CD4-positive, alpha-beta T cell treated with Interleukin-6 at 100 ng/mL for 8 hours (primary cell): ENCODE data around the gene HES1.

Source experiments
- DNase-seq: peaks from one replicate; pipeline ENCODE4 v3.0.0-alpha.2; 2020; ENCODE audit warnings: mixed read lengths, low spot score

The HES1 gene

DNA sequence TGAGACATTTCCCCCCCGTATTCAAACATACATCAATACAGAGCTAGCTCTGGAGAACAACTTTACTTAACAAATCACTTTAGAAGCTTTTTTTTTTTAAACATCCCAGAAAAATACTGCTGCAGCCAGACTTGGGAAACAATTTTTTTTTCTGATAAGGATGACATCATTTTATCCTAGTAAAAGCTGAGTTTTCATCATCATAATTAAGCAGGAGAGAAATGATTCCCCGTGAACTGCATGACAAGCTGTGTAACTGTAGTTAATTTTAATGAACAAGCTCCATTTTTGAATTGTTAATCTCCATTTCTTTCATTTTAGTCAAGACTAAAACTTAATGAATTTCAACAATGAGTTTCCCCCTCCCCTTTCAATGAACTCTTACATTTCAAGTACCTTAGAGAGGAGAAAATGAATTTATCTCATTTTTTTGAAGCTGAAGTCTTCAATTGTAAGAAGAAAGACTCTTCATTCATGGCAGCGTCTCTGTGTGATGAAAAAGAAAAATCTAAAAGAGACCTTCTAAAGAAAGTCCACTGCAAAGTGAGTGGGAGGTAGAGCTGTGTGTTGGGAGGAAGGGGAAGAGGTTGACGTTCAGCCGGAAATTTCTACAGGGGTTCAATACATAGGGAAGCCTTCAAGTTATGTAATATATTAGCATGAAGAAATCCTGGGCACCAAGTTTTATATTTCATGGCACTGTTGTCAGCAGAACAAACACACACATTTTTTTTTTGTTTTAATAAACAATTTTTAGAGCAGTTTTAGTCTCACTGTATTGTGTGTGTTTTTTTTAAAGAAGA is 31.7 kb downstream of the HES1 start:
- DNase-seq = no peak

DNA sequence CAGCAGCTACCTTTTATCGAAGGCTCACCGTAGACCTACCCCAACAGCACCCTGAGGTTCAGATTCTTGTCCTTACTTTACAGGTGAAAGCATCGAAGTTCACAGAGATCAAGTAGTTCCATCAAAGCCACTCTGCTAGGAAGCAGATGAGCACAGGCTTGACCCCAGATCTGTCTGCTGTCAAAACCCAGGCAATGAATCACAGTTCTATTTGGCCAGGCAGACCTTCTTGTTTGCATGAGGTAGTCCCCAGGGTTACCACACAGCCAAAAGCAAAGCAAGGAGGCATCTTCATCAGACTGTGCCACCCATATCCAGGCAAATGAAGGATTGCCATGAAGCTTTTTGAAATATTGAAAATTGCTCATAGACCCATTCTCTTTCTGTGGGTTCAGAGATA is 33.0 kb downstream of the HES1 start:
- no peak for DNase-seq

DNA sequence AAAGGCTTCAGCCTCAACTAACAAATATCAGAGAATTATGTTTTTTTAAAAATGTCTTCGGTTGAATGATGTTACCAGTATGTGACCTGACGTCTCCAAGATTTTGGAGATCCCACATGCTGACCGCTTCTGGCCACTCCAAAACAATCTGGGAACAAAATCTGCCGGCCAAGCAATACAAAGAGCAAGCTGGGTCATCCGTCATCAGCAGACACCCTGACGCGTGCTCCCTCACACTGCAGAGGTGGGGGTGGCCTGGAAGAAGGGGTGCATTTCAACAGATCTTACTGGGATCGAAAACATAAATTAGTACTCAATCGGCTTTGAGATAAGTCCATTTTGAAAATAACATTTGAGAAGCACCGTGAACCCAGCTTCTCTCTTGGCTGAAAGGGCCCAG is 33.6 kb downstream of the HES1 start:
- DNase-seq = no peak

DNA sequence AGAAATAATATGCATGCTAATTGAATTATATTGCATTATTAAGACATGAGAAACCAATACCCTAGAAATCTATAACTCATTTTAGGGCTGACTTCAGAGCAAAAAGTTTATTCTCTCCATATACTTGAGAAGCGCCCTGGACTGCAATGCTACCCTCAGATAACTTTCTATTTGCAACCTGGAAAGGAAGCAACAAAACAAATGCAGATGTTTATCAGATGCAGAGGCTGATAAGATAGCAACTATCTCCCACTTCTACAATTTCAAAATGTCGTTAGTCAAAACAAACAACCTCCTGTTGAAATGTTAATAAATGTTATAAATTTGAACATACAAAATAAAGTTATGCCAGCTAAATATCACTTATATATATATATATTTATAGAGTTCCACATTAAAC is 34.8 kb downstream of the HES1 start:
- DNase-seq = no peak

DNA sequence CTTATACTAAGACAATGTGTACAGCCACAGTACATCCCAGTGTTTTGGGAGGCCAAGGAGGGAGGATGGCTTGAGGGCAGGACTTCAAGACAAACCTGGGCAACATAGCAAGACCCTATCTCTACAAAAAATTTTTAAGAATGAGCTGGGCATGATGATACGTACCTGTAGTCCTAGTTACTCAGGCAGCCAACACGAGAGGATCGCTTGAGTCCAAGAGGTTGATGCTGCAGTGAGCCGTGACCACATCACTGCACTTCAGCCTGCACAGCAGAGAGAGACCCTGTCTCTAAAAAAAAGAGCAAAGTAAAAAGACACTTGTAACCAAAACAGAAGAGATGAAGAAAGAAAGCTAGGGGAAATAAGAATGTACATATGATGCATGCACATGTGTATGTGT is 38.5 kb downstream of the HES1 start:
- no peak for DNase-seq

DNA sequence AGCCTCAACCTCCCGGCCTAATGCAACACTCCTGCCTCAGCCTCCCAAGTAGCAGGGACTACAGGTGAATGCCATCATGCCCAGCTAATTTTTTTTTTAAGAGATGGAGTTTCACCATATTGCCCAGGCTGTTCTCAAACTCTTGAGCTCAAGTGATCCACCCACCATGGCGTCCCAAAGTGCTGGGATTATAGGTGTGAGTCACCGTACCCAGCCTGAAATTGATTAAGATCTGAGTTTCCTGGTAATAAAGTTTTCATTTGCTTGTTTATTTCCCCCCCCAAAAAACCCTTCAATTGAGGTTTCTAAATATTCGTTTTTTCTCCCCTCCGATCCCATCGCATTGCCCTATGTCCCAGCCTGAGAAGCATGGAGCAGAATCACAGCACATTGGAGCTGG is 39.0 kb downstream of the HES1 start:
- no peak for DNase-seq

DNA sequence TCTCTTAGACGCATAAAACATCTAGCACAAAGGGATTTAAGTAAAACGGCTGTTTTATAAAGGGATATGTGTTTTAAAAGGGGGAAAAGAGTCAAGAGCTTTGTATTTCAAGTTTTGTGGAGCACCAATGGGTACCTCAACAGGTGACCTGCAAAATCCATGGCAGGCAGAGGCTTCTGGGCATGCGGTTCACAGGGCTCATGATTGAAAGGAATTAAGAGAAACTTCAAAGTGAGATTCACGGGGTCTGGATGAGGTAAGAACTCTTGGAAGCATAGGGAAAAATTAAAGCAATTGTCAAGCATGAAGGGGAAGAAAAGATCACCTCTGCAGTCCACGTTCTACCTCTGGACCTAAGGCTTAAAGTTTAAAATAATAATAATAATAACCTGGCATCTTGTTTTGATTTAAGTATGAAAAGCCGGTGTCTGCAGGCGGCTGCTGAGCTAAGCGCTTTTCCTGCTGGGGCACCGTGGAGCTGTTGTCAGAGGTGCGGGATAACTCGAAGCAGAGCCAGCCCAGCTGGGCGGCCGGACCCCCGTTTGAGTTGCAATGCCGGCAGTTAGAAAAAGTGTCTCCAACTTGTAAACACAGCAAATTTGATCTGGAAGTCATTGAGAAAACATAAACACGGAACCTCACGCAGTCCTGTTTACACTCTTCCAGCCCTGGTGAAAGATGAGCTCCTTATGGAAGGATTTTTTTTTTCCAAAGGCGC is 40.5 kb downstream of the HES1 start:
- DNase-seq = no peak

DNA sequence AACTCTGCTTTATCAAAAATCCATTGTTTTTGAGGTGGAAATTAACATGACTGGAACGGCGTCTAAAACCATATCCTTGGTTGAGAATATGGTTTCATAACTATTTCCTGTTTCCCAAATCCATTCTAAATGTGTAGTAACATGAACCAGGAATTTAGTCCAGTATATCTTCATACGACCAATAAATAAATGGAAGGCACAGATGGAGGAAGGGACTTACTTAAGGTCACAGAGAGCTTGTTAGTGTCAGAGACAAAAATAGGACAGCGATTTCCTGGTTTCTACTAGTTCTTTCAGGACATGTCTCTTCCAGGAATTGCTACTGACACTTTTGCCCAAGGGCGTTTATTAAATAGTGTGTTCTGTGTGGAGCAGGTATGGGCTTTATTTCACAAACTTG is 41.2 kb downstream of the HES1 start:
- DNase-seq = no peak

DNA sequence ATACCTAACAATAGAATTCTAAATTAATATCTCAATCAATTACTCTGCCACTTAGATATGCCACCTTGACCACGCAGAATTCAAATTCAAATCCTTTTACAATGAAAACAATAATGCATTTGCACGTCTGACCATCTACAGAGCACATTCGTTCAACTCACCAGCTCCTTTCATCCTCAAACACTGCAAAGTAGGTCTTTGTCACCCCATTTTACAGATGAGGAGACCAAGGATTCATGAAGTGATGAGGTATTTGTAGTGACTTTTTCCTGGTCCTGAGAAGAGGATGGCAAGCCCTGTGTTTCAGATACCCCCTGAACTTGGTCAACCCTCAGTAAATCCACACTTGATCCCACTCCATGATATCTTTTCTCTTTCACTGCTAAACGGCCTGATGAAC is 42.2 kb downstream of the HES1 start:
- DNase-seq = no peak

DNA sequence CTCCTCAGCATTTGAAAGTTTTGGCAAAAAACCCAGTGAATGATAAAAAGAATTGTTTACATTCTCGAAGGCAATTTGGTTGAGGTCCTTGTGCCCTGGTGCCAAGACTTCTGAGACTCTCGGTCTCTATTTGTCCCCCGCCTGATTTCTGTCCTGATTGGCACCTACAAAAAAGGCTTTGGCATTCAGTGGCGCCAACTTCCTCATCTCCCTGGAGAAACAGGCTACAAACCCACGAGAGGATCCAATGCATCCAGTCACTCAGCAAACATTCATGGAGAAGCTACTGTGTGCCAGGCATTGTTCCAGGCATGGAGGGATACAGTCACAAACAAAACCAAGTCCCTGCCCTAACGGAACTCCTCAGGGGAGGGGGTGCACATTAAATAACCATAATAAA is 42.7 kb downstream of the HES1 start:
- no peak for DNase-seq

DNA sequence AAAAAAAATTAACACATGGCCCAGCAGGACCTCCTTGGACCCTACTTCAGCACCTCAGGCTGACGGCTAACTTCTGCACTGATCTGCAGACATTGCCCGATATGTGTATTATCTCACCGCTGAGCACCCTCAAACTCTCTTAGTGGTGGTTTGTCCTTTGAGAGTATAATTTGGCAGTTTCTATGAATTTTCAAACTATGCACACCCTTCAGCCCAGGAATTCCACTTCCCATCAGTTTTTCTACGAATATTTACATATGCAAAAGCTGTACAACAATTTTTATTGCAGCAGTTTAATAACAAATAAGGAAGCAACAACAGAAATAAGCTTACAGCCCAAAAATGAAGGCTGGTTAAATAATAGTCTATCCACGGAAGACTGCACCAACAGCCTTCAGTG is 44.6 kb downstream of the HES1 start:
- DNase-seq = no peak

DNA sequence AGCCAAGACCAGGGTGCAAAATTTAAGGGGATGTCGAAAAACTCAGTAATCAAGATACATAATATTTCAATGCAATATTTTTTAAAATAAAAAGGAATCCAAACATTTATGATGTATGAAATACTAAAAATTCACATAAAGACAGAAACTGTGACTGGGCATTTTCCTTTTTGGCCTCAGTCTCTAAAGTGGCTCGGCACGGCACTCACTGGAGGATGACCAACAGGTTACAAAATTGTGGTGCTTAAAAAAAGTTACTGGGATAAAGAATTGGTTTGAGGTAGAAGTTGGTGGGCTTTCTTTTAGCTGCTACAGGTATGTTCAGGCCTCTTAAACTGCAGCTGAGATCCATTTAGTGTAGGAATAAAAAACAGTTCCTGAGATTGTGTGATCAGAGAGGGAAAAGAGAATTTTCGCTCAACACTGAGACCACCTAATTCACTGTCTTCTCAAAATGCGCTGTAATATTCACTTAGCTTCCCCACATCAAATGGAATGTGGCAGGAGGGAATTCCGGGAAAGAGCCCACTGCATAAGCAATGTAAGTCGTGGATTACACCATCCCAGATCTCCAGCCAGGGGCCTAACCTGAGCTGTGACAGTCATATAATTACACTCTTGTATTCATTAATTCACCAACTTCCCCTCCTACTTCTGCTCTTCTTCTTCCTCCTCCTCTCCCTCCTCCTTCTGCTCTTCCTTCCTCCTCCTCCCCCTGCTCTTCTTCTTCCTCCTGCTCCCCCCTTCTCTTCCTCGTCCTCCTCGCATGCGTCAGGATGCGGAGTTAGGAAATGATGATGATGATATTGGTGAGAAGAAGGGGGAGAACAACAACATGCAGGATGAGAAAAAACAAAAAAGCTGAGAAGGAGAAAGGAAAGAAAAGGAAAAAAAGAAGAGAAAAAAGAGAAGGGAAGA is 45.9 kb downstream of the HES1 start:
- no peak for DNase-seq

DNA sequence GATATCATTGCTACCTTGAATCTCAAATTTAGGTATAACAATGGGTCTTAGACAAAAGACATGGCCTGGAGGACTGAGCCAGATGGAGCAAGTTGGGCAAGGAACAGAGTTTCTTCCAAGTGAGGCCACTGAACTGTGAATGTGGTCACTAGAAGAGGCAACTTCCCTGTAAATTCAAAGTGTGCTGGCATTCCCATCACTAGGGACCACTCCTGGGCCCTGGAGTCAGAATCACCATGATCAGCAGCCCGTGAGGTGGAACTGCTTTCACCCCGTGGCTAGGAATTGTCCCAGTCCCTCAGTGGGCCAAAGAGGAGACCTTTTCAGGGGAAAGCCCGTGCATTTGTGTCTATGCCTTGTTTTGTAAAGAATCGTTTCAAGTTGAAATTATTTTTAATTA is 47.3 kb downstream of the HES1 start:
- DNase-seq = no peak

DNA sequence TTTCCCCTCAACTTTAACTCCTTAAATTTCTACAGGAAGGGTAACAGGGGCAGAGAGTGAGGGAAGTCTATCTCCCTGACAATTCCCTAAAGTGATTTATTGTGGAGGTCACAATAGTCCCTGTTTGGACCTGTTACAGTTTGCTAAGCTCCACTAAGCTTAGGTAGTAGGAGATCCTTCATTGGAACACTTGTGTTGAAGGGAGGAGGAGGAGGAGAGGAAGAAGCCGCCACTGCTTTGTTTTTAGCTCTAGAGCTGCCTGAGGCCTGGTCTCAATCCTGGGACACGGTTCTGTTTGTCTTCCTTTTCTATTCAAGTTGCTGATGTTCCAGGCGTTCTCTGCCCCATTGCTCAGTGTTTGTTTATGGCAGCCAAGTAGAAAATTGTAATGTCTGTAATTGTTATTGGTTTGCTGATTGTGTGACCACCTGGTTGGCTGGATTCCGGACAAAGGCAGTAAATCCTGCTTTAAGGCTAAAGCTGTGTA is 48.4 kb downstream of the HES1 start:
- no peak for DNase-seq

DNA sequence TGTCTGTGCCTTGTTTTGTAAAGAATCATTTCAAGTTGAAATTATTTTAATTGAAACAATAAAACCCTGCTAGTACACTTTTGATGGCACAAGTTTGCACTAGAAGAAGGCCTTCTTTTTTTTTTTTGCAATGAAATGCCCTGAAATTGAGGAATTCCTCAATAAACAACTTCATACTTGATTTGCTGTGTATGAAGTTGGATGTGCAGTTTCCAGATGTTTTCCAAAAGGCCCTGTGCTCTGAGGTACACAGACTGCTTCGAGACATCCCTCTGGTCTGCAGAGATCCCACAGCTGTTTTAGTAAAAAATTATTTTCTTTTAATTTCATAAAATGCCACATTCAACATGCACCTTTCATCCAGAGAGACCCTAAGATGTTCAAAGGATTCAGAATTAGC is 48.9 kb downstream of the HES1 start:
- DNase-seq = no peak

DNA sequence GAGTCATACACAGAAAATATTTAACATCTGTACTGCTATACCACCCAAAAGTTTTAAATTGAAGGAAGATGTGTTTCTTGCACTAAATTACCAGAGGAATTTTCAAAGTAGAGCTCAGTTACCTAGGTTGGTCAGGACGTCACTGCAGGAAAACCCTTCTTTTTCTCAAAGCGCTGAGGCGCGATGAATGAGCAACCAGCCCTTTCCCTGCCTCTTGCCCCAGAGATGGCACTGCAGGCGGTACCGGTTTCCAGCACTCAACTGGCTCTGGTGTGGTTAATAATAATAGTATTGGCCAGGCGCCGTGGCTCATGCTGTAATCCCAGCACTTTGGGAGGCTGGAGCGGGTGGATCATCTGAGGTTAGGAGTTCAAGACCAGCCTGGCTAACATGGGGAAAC is 49.3 kb downstream of the HES1 start:
- no peak for DNase-seq

DNA sequence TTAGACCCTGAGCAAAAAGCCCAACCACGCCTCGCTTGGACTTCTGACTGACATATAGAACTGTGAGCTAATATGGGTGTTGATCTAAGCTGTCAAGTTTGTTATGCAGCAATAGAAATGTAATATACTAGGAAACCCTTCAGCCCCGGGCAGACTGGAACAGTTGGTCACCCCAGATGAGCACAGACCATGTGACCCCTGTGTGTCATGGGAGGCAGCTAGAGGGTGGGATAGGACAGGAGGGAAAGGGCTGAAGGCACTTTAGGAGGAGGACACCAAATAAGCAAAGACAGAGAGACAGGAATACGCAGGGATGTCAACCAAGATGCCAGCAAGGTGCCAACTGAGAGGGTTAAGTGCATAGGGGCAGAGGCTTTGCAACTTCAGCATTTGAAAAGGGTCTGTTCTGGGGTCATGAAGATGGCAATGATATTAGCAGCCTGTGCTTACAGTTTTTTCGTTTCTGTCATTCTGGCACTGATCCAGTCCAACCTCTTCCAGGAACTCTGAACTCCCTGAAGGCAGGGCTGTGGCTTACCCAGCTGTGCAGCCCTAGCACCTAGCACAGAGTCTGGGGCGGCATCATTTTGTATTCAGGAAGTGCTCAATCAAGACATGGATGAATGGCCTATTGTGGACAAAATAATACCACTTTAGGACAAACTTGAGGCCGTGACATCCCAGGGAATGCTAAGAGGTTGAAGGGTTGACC is 51.4 kb downstream of the HES1 start:
- DNase-seq = no peak
